GM12891 (cell line): ENCODE data around the gene NCCRP1.
"Not testable (repeated sequence)": the region's sequence is repeated elsewhere in the genome, so short reads cannot be mapped to it uniquely, and the experiment has no call there.

Source experiments
- DNase-seq: peaks from one replicate; pipeline ENCODE4 v3.0.0; 2011; ENCODE audit warnings: low spot score; ENCODE audit not compliant: insufficient read length
- FAIRE-seq: peaks from 2 replicates; lab custom pipeline; 2011; peaks lifted over from hg19 to GRCh38; lab: Jason Lieb, UNC
- PAX5 ChIP-seq: IDR thresholded peaks from 2 replicates; pipeline ENCODE4 v1.6.1; 2011; ENCODE audit warnings: low read length, moderate library complexity, mild to moderate bottlenecking; ENCODE audit not compliant: insufficient read depth, severe bottlenecking
- POLR2A ChIP-seq: IDR thresholded peaks from 2 replicates; pipeline ENCODE4 v1.6.1; 2011; ENCODE audit warnings: low read depth, low read length, control low read depth
- POLR2AphosphoS5 ChIP-seq: IDR thresholded peaks from 2 replicates; pipeline ENCODE4 v1.6.1; 2011; ENCODE audit warnings: low read depth, low read length, control low read depth
- POU2F2 ChIP-seq: IDR thresholded peaks from 2 replicates; pipeline ENCODE4 v1.6.1; 2011; ENCODE audit warnings: low read depth, mild to moderate bottlenecking, control low read depth, low read length, moderate library complexity
- SPI1 ChIP-seq: IDR thresholded peaks from 2 replicates; pipeline ENCODE4 v1.6.1; 2011; ENCODE audit warnings: low read depth, low read length, control low read depth
- TAF1 ChIP-seq: IDR thresholded peaks from 2 replicates; pipeline ENCODE4 v1.6.1; 2011; ENCODE audit warnings: low read depth, low read length, control low read depth

Gene NCCRP1

GRCh38 chr19:39205449-39205764 lies 8.6 kb downstream of the NCCRP1 start:
- FAIRE-seq (no peak), DNase-seq (no peak)
- no peak for TF ChIP-seq PAX5
- no peak for TF ChIP-seq POU2F2
- no peak for TF ChIP-seq TAF1
- TF ChIP-seq SPI1 = no peak
- no peak for TF ChIP-seq POLR2AphosphoS5
- no peak for TF ChIP-seq POLR2A

- DNase-seq (no peak), FAIRE-seq (no peak)
- no peak for TF ChIP-seq SPI1
- TF ChIP-seq POU2F2 = no peak
- no peak for TF ChIP-seq TAF1
- TF ChIP-seq POLR2AphosphoS5 = no peak
- no peak for TF ChIP-seq POLR2A
- no peak for TF ChIP-seq PAX5
Measured at GRCh38 chr19:39206122-39206521, 9.4 kb downstream of the NCCRP1 start.

GRCh38 chr19:39207293-39207836 lies 10.6 kb downstream of the NCCRP1 start:
- FAIRE-seq = no peak
- no peak for DNase-seq
- TF ChIP-seq SPI1 (no peak), POLR2AphosphoS5 (no peak), POLR2A (no peak), TAF1 (no peak), POU2F2 (no peak), PAX5 (no peak)

- TF ChIP-seq TAF1 (no peak), POLR2AphosphoS5 (no peak), POU2F2 (no peak), PAX5 (no peak), SPI1 (no peak), POLR2A (no peak)
- FAIRE-seq = no peak
Measured at GRCh38 chr19:39208175-39208795, 11.5 kb downstream of the NCCRP1 start.

GRCh38 chr19:39209196-39209595 lies 12.4 kb downstream of the NCCRP1 start:
- FAIRE-seq (no peak), DNase-seq (no peak)
- no peak for TF ChIP-seq POLR2AphosphoS5
- TF ChIP-seq SPI1 = no peak
- TF ChIP-seq POLR2A = no peak
- no peak for TF ChIP-seq POU2F2
- no peak for TF ChIP-seq PAX5
- no peak for TF ChIP-seq TAF1

More at GRCh38 chr19:39208175-39208795, 11.5 kb downstream of the NCCRP1 start:
- DNase-seq = no peak

- no peak for FAIRE-seq
- no peak for TF ChIP-seq PAX5
- no peak for DNase-seq
Measured at GRCh38 chr19:39211731-39212374, 15.1 kb downstream of the NCCRP1 start.

GRCh38 chr19:39212375-39212742 lies 15.6 kb downstream of the NCCRP1 start:
- TF ChIP-seq POU2F2 (no peak), POLR2A (no peak), POLR2AphosphoS5 (no peak), PAX5 (no peak), TAF1 (no peak)
- no peak for DNase-seq
- FAIRE-seq = no peak

- not testable (repeated sequence) for DNase-seq, FAIRE-seq
Measured at GRCh38 chr19:39215323-39215722, 18.6 kb downstream of the NCCRP1 start.

- DNase-seq = no peak
- FAIRE-seq = no peak
- no peak for TF ChIP-seq POLR2AphosphoS5
- no peak for TF ChIP-seq PAX5
- no peak for TF ChIP-seq POU2F2
- no peak for TF ChIP-seq SPI1
- no peak for TF ChIP-seq POLR2A
- no peak for TF ChIP-seq TAF1
Measured at GRCh38 chr19:39217094-39217493, 20.3 kb downstream of the NCCRP1 start.

- no peak for TF ChIP-seq PAX5
- no peak for TF ChIP-seq POU2F2
- no peak for TF ChIP-seq SPI1
- TF ChIP-seq POLR2AphosphoS5 = no peak
- TF ChIP-seq POLR2A = no peak
- TF ChIP-seq TAF1 = no peak
- FAIRE-seq (no peak), DNase-seq (no peak)
Measured at GRCh38 chr19:39218230-39219007, 21.7 kb downstream of the NCCRP1 start.

- not testable (repeated sequence) for DNase-seq, FAIRE-seq
Measured at GRCh38 chr19:39219108-39219507, 22.3 kb downstream of the NCCRP1 start.
